HG03103 (cell line): ENCODE results near the gene FICD.
"Not testable (repeated sequence)": the region's sequence is repeated elsewhere in the genome, so short reads cannot be mapped to it uniquely, and the experiment has no call there.

ENCODE experiments used
- ATAC-seq: cut with Tn5 transposase; IDR thresholded peaks from one replicate; pipeline ENCODE4 v1.9.1; 2021; ENCODE audit warnings: low read depth; ENCODE audit not compliant: unreplicated experiment

The FICD gene

GRCh38 chr12:108514973-108515814, at the start of gene FICD:
FICD (plus strand) TSS chr12:108515277; CDS start chr12:108516973, 1,696 bp downstream.
- peak; percentile 69 for ATAC-seq

- ATAC-seq = no peak
These were observed 49.7 kb upstream of the FICD start for GRCh38 chr12:108465417-108465816.

- ATAC-seq = no peak
These were observed 46.7 kb upstream of the FICD start for GRCh38 chr12:108468196-108468968.

- ATAC-seq = no peak
These were observed 41.5 kb upstream of the FICD start for GRCh38 chr12:108473400-108474055.

- no peak for ATAC-seq
These were observed 39.7 kb upstream of the FICD start for GRCh38 chr12:108475396-108475795.

- no peak for ATAC-seq
These were observed 37.8 kb upstream of the FICD start for GRCh38 chr12:108477055-108477880.

- ATAC-seq = no peak
These were observed 37.2 kb upstream of the FICD start for GRCh38 chr12:108477881-108478259.

GRCh38 chr12:108478611-108479206, 36.4 kb upstream of the FICD start:
- ATAC-seq = no peak

DNA sequence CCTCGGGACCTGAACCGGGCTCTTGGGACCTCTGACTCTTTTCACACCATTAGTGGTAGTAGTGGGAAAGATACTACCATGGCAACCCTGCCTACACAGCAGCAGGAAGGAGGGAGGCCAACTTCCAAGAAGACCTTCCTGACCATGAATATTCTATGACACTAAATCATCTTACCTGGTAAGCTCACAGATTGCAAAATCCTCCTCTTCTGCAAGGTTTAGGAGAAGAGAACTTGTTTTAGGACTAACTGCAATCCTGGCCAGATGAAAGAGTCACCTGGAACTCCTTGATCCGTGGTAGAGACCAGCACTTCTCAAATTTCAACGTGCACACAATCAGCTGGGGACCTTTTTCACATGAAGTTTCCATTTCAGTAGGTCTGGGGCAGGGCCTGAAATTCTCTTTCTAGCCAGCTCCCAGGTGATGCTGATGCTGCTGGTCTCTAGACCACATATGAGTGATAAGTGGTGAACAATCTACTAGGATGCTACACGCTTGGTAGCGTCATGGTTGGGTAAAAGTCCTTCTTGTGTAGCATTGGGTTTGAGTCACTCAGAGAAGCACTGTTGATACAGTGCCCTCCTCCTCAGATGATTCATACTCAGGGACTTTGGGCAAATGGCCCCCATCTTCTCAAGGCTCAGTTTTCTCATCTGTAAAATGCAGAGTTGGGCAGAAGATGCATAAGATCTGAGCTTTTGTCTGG, 35.6 kb upstream of the FICD start:
- ATAC-seq = no peak

DNA sequence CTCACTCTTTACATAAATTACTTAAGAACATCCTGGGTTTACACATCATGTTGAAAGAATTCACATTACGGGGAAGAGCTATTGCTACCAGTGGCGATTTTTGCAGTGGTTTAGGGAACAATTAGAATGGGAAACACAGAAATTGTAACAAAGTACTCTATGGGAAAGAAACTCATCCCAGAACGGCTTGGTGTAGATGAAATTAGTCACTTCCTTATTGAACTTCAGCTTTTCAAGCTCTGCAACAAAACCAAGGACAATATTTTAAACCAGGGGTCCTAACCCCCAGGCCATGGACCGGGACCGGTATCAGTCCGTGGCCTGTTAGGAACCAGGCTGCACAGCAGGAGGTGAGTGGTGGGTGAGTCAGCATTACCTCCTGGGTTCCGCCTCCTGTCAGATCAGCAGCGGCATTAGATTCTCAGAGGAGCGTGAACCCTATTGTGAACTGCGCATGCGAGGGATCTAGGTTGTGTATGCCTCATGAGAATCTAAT, 32.3 kb upstream of the FICD start:
- ATAC-seq = no peak

GRCh38 chr12:108483213-108484059, 31.6 kb upstream of the FICD start:
- ATAC-seq = no peak

DNA sequence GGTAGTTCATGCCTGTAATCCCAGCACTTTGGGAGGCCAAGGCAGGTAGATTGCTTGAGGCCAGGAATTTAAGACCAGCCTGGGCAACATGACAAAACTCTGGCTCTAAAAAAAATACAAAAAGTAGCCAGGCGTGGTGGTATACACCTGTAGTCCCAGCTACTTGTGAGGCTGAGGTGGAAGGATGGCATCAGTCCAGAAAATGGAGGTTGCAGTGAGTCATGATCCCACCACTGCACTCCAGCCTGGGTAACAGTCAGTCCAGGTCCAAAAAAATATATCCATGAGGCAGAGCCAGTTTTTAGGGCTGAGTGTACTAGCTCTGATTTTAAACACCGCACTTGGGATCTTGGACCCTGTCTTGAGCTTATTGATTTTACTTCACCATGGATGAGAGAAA, 30.6 kb upstream of the FICD start:
- ATAC-seq = no peak

DNA sequence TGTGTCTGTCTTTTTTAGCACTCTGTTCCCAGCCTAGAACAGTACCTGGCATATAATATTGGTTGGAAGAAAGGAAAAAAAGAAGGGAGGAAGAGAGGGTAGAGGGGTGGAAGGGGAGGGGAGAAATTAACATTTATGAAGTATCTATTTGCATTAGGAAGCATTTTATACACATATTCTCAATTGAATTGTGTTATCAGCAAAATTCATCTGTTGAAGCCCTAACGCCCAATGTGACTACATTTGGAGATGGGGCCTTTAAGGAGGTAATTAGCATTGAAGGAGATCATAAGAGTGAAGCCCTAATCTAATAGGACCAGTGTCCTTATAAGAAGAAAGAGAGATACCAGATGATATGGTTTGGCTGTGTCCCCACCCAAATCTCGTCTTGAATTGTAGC, 30.2 kb upstream of the FICD start:
- ATAC-seq = no peak

DNA sequence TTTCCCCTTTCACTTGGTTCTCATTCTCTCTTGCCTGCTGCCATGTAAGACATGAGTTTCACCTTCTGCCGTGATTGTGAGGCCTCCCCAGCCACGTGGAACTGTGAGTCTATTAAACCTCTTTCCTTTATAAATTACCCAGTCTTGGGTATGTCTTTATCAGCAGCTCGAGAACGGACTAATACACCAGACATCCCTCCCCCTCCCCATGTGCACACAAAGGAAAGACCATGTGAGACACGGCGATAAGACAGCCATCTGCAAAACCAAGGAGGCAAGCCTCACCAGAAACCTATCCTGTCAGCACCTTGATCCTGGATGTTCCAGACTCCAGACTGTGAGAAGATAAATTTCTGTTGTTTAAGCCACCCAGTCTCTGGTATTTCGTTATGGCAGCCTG, 29.7 kb upstream of the FICD start:
- ATAC-seq = not testable (repeated sequence)

DNA sequence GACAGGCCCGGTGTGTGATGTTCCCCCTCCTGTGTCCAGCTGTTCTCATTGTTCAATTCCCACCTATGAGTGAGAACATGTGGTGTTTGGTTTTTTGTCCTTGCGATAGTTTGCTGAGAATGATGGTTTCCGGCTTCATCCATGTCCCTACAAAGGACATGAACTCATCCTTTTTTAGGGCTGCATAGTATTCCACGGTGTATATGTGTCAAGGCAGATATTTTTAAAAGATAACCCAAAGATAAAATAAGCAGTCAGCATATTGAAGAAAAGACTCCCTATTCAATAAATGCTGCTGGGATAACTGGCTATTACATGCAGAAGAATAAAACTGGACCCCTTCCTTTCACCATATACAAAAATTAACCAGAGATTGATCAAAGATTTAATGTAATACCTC, 28.0 kb upstream of the FICD start:
- ATAC-seq = not testable (repeated sequence)

DNA sequence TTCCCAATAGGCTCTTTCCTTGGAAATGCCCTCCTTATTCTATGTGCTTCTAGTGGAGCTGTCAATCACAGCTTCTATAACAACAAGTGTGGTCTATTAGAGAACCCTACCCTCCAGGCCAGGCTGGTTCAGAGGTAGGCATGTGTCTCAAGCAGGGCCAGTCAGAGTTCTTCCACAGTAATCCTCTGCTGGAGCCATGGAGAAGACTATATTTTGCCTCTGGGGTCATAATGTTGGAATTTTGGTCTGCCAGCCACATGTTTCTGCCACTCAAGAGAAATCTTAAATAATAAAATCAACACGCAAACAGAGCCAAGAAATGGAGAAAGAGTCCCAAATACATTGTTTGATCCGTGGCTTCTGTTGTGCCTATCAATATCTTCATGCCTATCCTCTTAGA, 23.8 kb upstream of the FICD start:
- ATAC-seq = no peak

DNA sequence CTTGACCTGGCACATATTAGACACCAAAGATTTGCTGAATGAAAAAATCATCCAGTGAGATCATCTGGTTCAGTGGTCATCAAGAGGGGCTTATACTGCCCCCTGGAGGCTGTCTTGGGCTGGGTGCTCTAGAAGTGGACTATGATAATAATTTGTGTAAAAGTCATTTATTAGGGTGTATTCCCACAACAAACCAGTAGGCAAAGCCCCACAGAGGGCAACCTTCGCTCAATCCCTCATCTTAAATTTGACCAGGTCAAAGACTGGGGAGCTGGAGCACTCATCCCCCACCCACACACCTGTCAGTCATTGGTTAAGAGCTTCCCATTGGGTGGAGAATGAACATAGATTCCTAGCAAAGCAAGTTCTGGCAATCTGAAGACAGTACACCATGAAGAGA, 20.0 kb upstream of the FICD start:
- no peak for ATAC-seq

DNA sequence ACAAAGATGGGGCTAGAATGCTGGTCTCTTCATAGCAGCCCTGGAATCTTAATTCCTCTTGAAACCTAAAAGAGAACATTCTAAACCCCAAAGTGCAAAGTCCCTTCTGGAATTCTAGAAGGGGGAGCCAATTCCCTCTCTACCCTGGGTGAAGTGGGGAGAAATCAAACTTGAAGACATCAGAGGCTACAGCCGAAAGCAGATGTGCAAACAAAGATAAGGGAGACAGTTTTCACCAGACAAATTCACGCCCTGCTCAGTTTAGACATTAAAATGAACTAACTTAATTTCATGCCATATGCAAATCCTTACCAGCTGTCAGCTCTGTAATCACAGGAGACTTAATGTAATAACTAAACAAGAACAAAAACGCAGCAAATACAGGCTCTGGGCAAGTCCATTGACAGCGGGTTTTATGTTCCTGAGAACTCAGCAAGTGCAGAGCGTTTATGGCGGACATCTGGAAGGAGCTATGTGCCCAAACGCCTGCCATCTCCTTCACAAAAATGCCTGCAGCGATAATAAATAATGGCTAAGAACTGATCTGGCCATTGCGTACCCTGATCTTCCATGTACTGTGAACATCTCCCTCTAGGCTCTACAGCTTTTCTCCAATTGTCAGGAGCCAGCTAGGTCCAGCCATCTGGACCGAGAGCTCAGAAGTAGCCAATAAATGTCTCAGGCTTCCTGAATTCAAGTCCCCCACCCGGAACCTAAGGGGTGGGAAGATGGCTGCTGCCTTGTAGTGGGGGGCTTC, 19.1 kb upstream of the FICD start:
- ATAC-seq = no peak
